GM18858 (cell line): ENCODE data around the gene ZMIZ1.

Source experiments
- ATAC-seq: cut with Tn5 transposase; IDR thresholded peaks from one replicate; pipeline ENCODE4 v1.9.1; 2021; ENCODE audit not compliant: unreplicated experiment

ZMIZ1 gene

GRCh38 chr10:79096514-79096913, 27.7 kb downstream of the ZMIZ1 start:
- ATAC-seq, result no peak

- no peak for ATAC-seq
Measured at GRCh38 chr10:79097021-79097872, 28.5 kb downstream of the ZMIZ1 start.

GRCh38 chr10:79098061-79098460, 29.3 kb downstream of the ZMIZ1 start:
- no peak for ATAC-seq

- ATAC-seq, result peak; percentile 83
Measured at GRCh38 chr10:79098596-79099015, 29.8 kb downstream of the ZMIZ1 start.

GRCh38 chr10:79099898-79100448, 31.2 kb downstream of the ZMIZ1 start:
- no peak for ATAC-seq

GRCh38 chr10:79100771-79101170, 32.0 kb downstream of the ZMIZ1 start:
- no peak for ATAC-seq

- ATAC-seq, result no peak
Measured at GRCh38 chr10:79101560-79102497, 33.1 kb downstream of the ZMIZ1 start.

GRCh38 chr10:79102498-79102874, 33.7 kb downstream of the ZMIZ1 start:
- ATAC-seq, result no peak

GRCh38 chr10:79103129-79103528, 34.4 kb downstream of the ZMIZ1 start:
- no peak for ATAC-seq

GRCh38 chr10:79103585-79103984, 34.8 kb downstream of the ZMIZ1 start:
- ATAC-seq, result no peak

GRCh38 chr10:79105150-79105739, 36.5 kb downstream of the ZMIZ1 start:
- no peak for ATAC-seq

GRCh38 chr10:79105818-79106217, 37.1 kb downstream of the ZMIZ1 start:
- ATAC-seq, result no peak

GRCh38 chr10:79106256-79107050, 37.7 kb downstream of the ZMIZ1 start:
- ATAC-seq, result no peak

GRCh38 chr10:79107736-79108264, 39.0 kb downstream of the ZMIZ1 start:
- ATAC-seq, result no peak

GRCh38 chr10:79108728-79109127, 40.0 kb downstream of the ZMIZ1 start:
- no peak for ATAC-seq

- ATAC-seq, result no peak
Measured at GRCh38 chr10:79111427-79111826, 42.7 kb downstream of the ZMIZ1 start.

GRCh38 chr10:79111846-79112614, 43.3 kb downstream of the ZMIZ1 start:
- no peak for ATAC-seq

GRCh38 chr10:79112881-79113431, 44.2 kb downstream of the ZMIZ1 start:
- no peak for ATAC-seq

GRCh38 chr10:79113827-79114226, 45.1 kb downstream of the ZMIZ1 start:
- no peak for ATAC-seq
